Measurements from ENCODE around the gene PIMREG.

Gene PIMREG

DNA sequence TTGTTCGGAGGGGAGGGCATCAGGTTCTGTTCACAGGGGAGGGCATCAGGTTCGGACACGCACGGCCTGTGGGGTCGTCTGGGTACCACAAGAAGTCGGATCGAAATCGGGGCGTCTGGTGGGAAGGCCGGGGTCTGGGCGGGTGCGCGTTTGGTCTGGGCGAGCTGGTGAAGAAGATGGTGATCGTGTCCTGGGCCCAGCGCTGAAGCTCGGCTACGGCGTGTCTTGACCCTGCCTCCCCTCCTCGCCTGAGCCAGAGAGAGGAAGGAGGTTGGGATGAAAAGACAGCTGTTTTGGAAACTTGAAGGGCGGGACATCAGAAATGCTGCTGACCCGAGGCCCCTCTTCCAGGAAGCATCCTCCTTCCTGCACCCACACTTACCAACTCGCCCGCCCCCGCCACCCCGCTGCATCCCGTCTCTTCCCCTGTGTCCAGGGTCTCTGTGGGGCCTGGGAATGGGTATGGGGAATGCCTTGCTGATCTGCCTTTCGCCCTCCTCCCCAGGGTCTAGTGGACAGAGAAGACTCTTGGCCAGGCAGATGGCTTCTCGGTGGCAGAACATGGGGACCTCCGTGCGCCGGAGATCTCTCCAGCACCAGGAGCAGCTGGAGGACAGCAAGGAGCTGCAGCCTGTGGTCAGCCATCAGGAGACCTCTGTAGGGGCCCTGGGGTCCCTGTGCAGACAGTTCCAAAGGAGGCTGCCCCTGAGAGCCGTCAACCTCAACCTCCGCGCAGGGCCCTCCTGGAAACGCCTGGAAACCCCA, 498 bp downstream of the PIMREG start:
- Histone ChIP-seq H3F3A (ENCODE audit: control insufficient read depth, insufficient read depth) (no peaks in the 10 kb centered on the region), H3K9me3 (ENCODE audit: control insufficient read depth, insufficient read depth, low read length) (no peaks in the 10 kb centered on the region), H3K27me3 (ENCODE audit: control insufficient read depth, low read length) (peaks cover 6% of the 10 kb centered on the region), H3K79me2 (ENCODE audit: control insufficient read depth, low read length) (no peaks in the 10 kb centered on the region), H3K4me1 (ENCODE audit: control insufficient read depth, low read length) (no peaks in the 10 kb centered on the region), H3K4me2 (ENCODE audit: low read length) (no peak overlapping the region), H3K27ac (ENCODE audit: low read depth, low read length) (no peak overlapping the region), H4K20me1 (ENCODE audit: control insufficient read depth, insufficient read depth, low read depth, low read length) (no peaks in the 10 kb centered on the region), H3K4me3 (ENCODE audit: low read length) (no peak overlapping the region), H3K36me3 (ENCODE audit: control insufficient read depth, low read length) (no peaks in the 10 kb centered on the region), H3K9me2 (replicated peaks; ENCODE audit: control insufficient read depth, low read length) (no peaks in the 10 kb centered on the region)
- TF ChIP-seq, protein P1, sequence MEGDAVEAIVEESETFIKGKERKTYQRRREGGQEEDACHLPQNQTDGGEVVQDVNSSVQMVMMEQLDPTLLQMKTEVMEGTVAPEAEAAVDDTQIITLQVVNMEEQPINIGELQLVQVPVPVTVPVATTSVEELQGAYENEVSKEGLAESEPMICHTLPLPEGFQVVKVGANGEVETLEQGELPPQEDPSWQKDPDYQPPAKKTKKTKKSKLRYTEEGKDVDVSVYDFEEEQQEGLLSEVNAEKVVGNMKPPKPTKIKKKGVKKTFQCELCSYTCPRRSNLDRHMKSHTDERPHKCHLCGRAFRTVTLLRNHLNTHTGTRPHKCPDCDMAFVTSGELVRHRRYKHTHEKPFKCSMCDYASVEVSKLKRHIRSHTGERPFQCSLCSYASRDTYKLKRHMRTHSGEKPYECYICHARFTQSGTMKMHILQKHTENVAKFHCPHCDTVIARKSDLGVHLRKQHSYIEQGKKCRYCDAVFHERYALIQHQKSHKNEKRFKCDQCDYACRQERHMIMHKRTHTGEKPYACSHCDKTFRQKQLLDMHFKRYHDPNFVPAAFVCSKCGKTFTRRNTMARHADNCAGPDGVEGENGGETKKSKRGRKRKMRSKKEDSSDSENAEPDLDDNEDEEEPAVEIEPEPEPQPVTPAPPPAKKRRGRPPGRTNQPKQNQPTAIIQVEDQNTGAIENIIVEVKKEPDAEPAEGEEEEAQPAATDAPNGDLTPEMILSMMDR (IDR thresholded peaks at IDR 0.05; ENCODE audit: low read depth, low read length, poor library complexity, severe bottlenecking): no peak
- no peak for TF ChIP-seq EZH2phosphoT487 (IDR thresholded peaks at IDR 0.05; ENCODE audit: borderline replicate concordance, low read length)

DNA sequence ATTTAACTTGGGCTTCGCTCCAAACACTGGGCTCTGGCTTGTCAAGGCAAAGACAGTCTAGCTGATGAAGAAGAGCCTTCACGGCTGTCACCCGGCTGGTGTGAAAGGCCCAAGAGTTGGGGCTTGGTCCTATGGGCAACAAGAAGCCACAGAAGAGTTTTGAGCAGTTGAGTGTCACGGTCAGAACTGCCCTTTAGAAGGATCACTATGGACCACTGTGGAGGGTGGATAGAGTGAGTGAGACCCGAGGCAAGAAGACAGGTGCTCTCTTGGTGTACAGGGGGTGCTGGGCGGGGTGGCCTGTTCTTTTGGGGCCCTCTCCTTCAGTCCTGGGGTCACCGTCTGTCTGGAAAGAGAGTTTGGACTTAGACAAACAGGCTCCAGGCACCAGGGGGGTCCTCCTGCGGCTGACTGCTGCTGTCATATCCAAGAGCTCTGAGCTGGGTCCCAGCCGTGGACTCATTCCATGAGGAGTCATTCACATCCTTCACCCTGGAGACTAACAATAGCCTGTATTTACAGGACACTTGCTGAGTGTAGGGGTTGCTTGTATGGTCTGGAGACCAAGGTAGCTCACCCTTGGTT, 2.4 kb downstream of the PIMREG start:
- Histone ChIP-seq H3K9me3 (ENCODE audit: control insufficient read depth, insufficient read depth, low read length) (no peaks in the 10 kb centered on the region), H3K27ac (ENCODE audit: low read depth, low read length) (no peak overlapping the region), H3K4me3 (ENCODE audit: low read length) (no peak overlapping the region), H3F3A (ENCODE audit: control insufficient read depth, insufficient read depth) (no peaks in the 10 kb centered on the region), H3K36me3 (ENCODE audit: control insufficient read depth, low read length) (no peaks in the 10 kb centered on the region), H3K27me3 (ENCODE audit: control insufficient read depth, low read length) (0 out of 2 replicates have a peak, but pooled peaks cover 5% of the 10 kb centered on the region), H3K79me2 (ENCODE audit: control insufficient read depth, low read length) (no peaks in the 10 kb centered on the region), H3K9me2 (replicated peaks; ENCODE audit: control insufficient read depth, low read length) (no peaks in the 10 kb centered on the region), H4K20me1 (ENCODE audit: control insufficient read depth, insufficient read depth, low read depth, low read length) (no peaks in the 10 kb centered on the region), H3K4me1 (ENCODE audit: control insufficient read depth, low read length) (no peaks in the 10 kb centered on the region), H3K4me2 (ENCODE audit: low read length) (no peak overlapping the region)
- TF ChIP-seq, protein P1 (IDR thresholded peaks at IDR 0.05; ENCODE audit: low read depth, low read length, poor library complexity, severe bottlenecking): no peak

DNA sequence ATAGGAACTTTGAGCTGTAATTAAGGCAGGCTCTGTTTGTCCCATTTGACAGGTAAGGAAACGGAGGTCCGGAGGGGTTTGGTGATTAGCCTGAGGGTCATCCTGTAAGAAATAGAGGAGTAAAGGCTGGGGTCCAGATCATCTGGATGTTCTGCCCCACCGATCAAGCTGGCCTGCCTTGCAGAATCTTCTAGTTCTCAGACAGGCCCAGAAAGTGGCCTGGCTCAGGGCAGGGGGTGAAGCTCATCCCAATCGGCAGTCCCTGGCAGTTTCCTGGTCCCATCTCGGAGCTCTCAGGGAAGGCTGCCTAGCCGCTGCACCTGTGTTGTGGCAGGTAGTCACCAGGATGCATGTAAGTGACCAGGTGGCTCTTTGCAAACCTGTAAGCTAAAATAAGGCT, 4.2 kb downstream of the PIMREG start:
- Histone ChIP-seq H3K9me3 (ENCODE audit: control insufficient read depth, insufficient read depth, low read length) (no peaks in the 10 kb centered on the region), H3K27me3 (ENCODE audit: control insufficient read depth, low read length) (0 out of 2 replicates have a peak, but pooled peaks cover 5% of the 10 kb centered on the region), H3K4me3 (ENCODE audit: low read length) (no peak overlapping the region), H4K20me1 (ENCODE audit: control insufficient read depth, insufficient read depth, low read depth, low read length) (no peaks in the 10 kb centered on the region), H3F3A (ENCODE audit: control insufficient read depth, insufficient read depth) (no peaks in the 10 kb centered on the region), H3K9me2 (replicated peaks; ENCODE audit: control insufficient read depth, low read length) (no peaks in the 10 kb centered on the region), H3K27ac (ENCODE audit: low read depth, low read length) (no peak overlapping the region), H3K4me2 (ENCODE audit: low read length) (no peak overlapping the region), H3K79me2 (ENCODE audit: control insufficient read depth, low read length) (no peaks in the 10 kb centered on the region), H3K36me3 (ENCODE audit: control insufficient read depth, low read length) (no peaks in the 10 kb centered on the region), H3K4me1 (ENCODE audit: control insufficient read depth, low read length) (no peaks in the 10 kb centered on the region)
- no peak for TF ChIP-seq EZH2phosphoT487 (IDR thresholded peaks at IDR 0.05; ENCODE audit: borderline replicate concordance, low read length)
- TF ChIP-seq, protein P1 (IDR thresholded peaks at IDR 0.05; ENCODE audit: low read depth, low read length, poor library complexity, severe bottlenecking): no peak
